ENCODE data around the gene FRMD5. TPM values are rescaled to one million over a fixed set of nuclear protein-coding genes. Genes with fewer than 3 reads are reported as not detected.

The FRMD5 gene
- total RNA-seq, 1 experiment from 2014 or later = 3.9 TPM

DNA sequence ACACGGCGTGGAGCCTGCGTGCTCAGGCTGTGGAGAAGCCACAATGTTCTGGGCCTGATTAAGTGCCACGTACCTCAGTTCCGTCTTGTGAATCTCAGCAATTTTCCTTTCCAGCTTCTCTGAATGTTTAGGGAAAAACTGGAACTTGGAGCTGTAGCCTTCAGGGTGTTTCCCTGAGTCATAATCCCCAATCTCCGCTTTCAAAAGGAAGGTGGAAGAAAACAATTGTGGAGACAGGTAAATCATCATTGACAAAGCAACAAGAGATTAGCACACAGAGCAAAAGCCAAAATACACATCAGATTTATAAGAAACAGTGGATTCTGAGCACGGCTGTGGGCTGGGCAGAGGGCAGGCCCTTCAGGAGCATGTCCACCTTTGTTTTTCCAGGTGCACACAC lies 289.3 kb downstream of the FRMD5 start:
- H3K4me1 ChIP-seq (ENCODE audit: insufficient read depth, low read length) = peaks cover under 1% of the 10 kb centered on the region; the same call in 1 of the 2 replicates
- Mint-ChIP-seq H3K27me3 (ENCODE audit: low read depth) (no peaks in the 10 kb centered on the region), H3K27ac (peak overlapping the region; percentile 5 to 65 (median 13); a peak in 2 of 7 replicates), H3K36me3 (ENCODE audit: insufficient read depth in 1 of 3, low read depth in 3 of 3) (peaks cover 9 to 21% (median 18%) of the 10 kb centered on the region in 3 experiments; a peak in 6 of 7 replicates), H3K4me3 (no peak overlapping the region), H3K4me1 (peaks cover 29 to 31% of the 10 kb centered on the region in 2 experiments), H3K9me3 (peaks cover 0 to 3% of the 10 kb centered on the region in 2 experiments; a peak in 1 of 5 replicates)
- no peak overlapping the region for H3K18ac ChIP-seq (ENCODE audit: insufficient read length, low read depth, low read length)
- H3K14ac ChIP-seq (ENCODE audit: insufficient read depth, low read length) = no peak overlapping the region
- H4K5ac ChIP-seq (ENCODE audit: insufficient read length, low read depth, low read length) = no peak overlapping the region
- H2AFZ ChIP-seq (ENCODE audit: low read length) = no peak overlapping the region
- H3K23me2 ChIP-seq (ENCODE audit: insufficient read length, low read depth, low read length, poor library complexity, severe bottlenecking) = no peaks in the 10 kb centered on the region
- H3K23ac ChIP-seq (ENCODE audit: insufficient read length, low read depth, low read length) = no peak overlapping the region
- no peak overlapping the region for H2BK5ac ChIP-seq (ENCODE audit: insufficient read length, low read length)
- H3K9ac ChIP-seq (ENCODE audit: extremely low read depth, insufficient read length, low read length) = no peak overlapping the region
- H2AK5ac ChIP-seq (ENCODE audit: insufficient read length, low read length) = no peak overlapping the region
- H2BK20ac ChIP-seq (ENCODE audit: low read depth, low read length, poor library complexity, severe bottlenecking) = no peak overlapping the region
- no peak overlapping the region for H4K8ac ChIP-seq (replicated peaks; ENCODE audit: insufficient read length, low read depth, low read length)
- H3K4ac ChIP-seq (ENCODE audit: low read depth, low read length) = no peak overlapping the region
- no peak overlapping the region for H2BK120ac ChIP-seq (ENCODE audit: low read depth, low read length, poor library complexity, severe bottlenecking)
- no peaks in the 10 kb centered on the region for H3K79me1 ChIP-seq (ENCODE audit: insufficient read depth, low read depth, low read length, poor library complexity, severe bottlenecking)
- TF ChIP-seq, protein P1, sequence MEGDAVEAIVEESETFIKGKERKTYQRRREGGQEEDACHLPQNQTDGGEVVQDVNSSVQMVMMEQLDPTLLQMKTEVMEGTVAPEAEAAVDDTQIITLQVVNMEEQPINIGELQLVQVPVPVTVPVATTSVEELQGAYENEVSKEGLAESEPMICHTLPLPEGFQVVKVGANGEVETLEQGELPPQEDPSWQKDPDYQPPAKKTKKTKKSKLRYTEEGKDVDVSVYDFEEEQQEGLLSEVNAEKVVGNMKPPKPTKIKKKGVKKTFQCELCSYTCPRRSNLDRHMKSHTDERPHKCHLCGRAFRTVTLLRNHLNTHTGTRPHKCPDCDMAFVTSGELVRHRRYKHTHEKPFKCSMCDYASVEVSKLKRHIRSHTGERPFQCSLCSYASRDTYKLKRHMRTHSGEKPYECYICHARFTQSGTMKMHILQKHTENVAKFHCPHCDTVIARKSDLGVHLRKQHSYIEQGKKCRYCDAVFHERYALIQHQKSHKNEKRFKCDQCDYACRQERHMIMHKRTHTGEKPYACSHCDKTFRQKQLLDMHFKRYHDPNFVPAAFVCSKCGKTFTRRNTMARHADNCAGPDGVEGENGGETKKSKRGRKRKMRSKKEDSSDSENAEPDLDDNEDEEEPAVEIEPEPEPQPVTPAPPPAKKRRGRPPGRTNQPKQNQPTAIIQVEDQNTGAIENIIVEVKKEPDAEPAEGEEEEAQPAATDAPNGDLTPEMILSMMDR (conservative IDR thresholded peaks at IDR 0.05) = no peak
- no peak overlapping the region for H3T11ph ChIP-seq (ENCODE audit: low read length)
- H3K9me3 ChIP-seq (ENCODE audit: control insufficient read depth, low read depth, low read length) = no peaks in the 10 kb centered on the region
- no CpG with 5 or more reads among the region's 7 CpGs for WGBS (ENCODE audit: extremely low coverage, insufficient read length, low lambda C conversion rate)
- no peak overlapping the region for H2BK12ac ChIP-seq (ENCODE audit: insufficient read length, low read depth, low read length)
- H4K20me1 ChIP-seq (ENCODE audit: control insufficient read depth, insufficient read depth, insufficient read length) = no peaks in the 10 kb centered on the region
- H4K91ac ChIP-seq (ENCODE audit: insufficient read length, low read depth, low read length) = no peak overlapping the region
- no peak for DNase-seq
- no peak overlapping the region for H3K27ac ChIP-seq (ENCODE audit: insufficient read length, low read depth, low read length)
- H3K79me2 ChIP-seq (ENCODE audit: insufficient read depth, low read length) = no peaks in the 10 kb centered on the region
- no peak overlapping the region for H2BK15ac ChIP-seq (ENCODE audit: low read depth, low read length)
- H3K4me2 ChIP-seq (ENCODE audit: insufficient read depth, insufficient read length, low read length) = no peak overlapping the region
- no peaks in the 10 kb centered on the region for H3K27me3 ChIP-seq (ENCODE audit: insufficient read depth, low read length)
- no peak overlapping the region for H3K56ac ChIP-seq (ENCODE audit: insufficient read length, low read depth, low read length)
